Colonic mucosa (tissue), 4 donors: ENCODE results near the gene KDM4C. TPM values are rescaled to one million over a fixed set of nuclear protein-coding genes. Genes with fewer than 3 reads are reported as not detected.
A peak's percentile ranks its signal among the peaks of the same experiment; 100 is the strongest.

Source experiments
- DNase-seq: peaks from one replicate; pipeline ENCODE4 v3.0.0-alpha.2; 2020
- H3K27ac ChIP-seq: fragments of 200-600 bp; one replicate; pipeline ENCODE4 v1.8.0; 2021
- H3K27me3 ChIP-seq: fragments of 200-600 bp; one replicate; pipeline ENCODE4 v1.8.0; 2021
- H3K36me3 ChIP-seq: fragments of 200-600 bp; one replicate; pipeline ENCODE4 v1.8.0; 2021
- H3K4me1 ChIP-seq: fragments of 200-600 bp; one replicate; pipeline ENCODE4 v1.8.0; 2021; ENCODE audit warnings: mild to moderate bottlenecking
- H3K4me3 ChIP-seq: fragments of 200-600 bp; one replicate; pipeline ENCODE4 v1.8.0; 2021
- H3K9ac ChIP-seq, 2 donors: one replicate each; pipeline ENCODE4 v1.7.0; 2013; ENCODE audit warnings: control low read depth in 2 of 2, low read depth in 2 of 2, low read length in 2 of 2
- H3K9me3 ChIP-seq: fragments of 200-600 bp; one replicate; pipeline ENCODE4 v1.8.0; 2021
- CTCF ChIP-seq: fragments of 200-600 bp; IDR thresholded peaks from one replicate; pipeline ENCODE4 v1.8.0; 2022; ENCODE audit warnings: antibody characterized with exemption, mild to moderate bottlenecking
- intact Hi-C: fragments of 100-400 bp; cut with DNase I; formaldehyde crosslinking; loops from one replicate; pipeline ENCODE4 v1.14.1; 2022
- total RNA-seq, 2 donors: library from RNA; stranded (reverse); fragmentation: NEBNext Ultra II Directional in 1 of 2; extraction: Animal tissue kit (Norgen Biotek cat#: 25700) in 1 of 2; gene quantifications; one replicate each; pipeline ENCODE4 v1.2.1, GENCODE V29; 2021
- donor health status: healthy.
- donor health status: DM: no; HTN: no; CAD: no.
- donor health status: DM: no; HTN: no; CAD: no.

KDM4C gene
- total RNA-seq, 2 donors from 2014 or later = 37.3 to 42.0 TPM

- Histone ChIP-seq H3K9ac (no peak overlapping the region), H3K27me3 (no peaks in the 10 kb centered on the region), H3K4me3 (no peak overlapping the region), H3K9me3 (no peaks in the 10 kb centered on the region), H3K27ac (no peak overlapping the region), H3K36me3 (no peaks in the 10 kb centered on the region), H3K4me1 (peaks cover under 1% of the 10 kb centered on the region)
- no peak for DNase-seq
- intact Hi-C loops = no loop called here
- TF ChIP-seq CTCF = no peak
Observed at GRCh38 chr9:7144265-7145046, 386.7 kb downstream of the KDM4C start.

DNA sequence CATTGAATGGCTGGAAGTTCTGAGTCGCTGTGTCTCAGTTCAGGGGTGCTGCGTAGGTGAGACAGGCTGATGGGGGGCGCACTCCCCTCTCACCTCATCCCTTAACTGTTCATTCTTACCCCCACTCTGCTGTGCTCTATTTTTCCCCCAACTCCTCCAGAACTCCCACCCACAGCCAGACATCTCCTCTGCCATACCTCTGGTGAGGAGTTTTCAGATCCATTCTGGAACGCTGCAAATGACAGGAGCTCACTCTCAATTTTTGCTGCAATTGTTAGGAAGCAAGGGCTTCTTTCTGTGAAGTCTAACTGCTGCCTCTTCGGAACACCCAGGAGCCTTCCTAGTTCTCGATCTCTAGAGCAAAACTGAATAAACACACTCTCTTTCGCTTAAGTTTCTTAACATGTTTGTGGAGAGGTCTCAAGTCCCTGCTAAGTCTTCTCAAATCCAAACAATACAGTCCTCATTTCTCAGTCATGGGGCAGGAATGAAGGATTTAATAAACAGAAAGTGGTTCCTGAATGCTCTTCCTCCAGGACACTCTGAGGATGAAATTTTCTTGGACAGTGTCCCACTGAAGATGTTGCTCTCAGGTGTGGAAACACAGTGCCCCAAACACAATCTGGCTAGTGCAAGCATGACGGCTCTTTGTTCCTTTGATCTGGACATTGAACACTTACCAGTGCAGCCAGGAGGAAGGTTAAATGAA, 387.7 kb downstream of the KDM4C start:
- no peak for TF ChIP-seq CTCF
- Histone ChIP-seq H3K27ac (no peak overlapping the region), H3K9ac (no peak overlapping the region), H3K27me3 (no peaks in the 10 kb centered on the region), H3K9me3 (no peaks in the 10 kb centered on the region), H3K4me3 (no peak overlapping the region), H3K36me3 (no peaks in the 10 kb centered on the region), H3K4me1 (peaks cover 6% of the 10 kb centered on the region)
- no peak for DNase-seq
- intact Hi-C loops = no loop called here

DNA sequence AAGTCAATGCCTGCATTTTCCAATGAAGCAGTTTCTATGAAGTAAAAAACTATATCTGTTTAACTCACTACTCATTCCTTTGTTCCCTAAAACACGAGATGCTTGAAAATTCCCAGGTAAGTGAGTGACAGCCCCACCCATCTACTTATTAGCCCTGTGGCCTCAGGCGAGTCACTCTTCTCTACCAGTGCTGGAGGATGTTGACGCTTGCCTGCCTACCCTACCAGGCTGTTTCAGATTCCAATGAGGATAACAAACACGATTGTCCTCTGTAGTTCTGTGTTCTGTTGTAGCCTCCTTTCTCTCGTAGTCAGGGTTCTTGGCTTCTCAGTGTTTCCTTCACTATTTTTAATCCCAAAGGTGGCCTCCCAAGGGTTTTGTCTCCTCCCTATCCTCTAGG, 388.8 kb downstream of the KDM4C start:
- H3K4me1 ChIP-seq = peaks cover 6% of the 10 kb centered on the region
- TF ChIP-seq CTCF = no peak
- intact Hi-C loops = no loop called here
- no peaks in the 10 kb centered on the region for H3K27me3 ChIP-seq
- H3K9me3 ChIP-seq = no peaks in the 10 kb centered on the region
- no peak overlapping the region for H3K9ac ChIP-seq
- no peak for DNase-seq
- no peak overlapping the region for H3K27ac ChIP-seq
- no peak overlapping the region for H3K4me3 ChIP-seq
- no peaks in the 10 kb centered on the region for H3K36me3 ChIP-seq

- no peak for TF ChIP-seq CTCF
- Histone ChIP-seq H3K4me3 (no peak overlapping the region), H3K9me3 (no peaks in the 10 kb centered on the region), H3K36me3 (no peaks in the 10 kb centered on the region), H3K9ac (peak overlapping the region in 1 of 2 donors; percentile 5), H3K27ac (peak overlapping the region; percentile 23), H3K4me1 (peaks cover 6% of the 10 kb centered on the region), H3K27me3 (no peaks in the 10 kb centered on the region)
- intact Hi-C loops = no loop called here
- DNase-seq = no peak
Observed at GRCh38 chr9:7147121-7148090, 389.6 kb downstream of the KDM4C start.

- Histone ChIP-seq H3K27ac (no peak overlapping the region), H3K4me1 (peaks cover 6% of the 10 kb centered on the region), H3K27me3 (no peaks in the 10 kb centered on the region), H3K9me3 (no peaks in the 10 kb centered on the region), H3K4me3 (no peak overlapping the region), H3K36me3 (no peaks in the 10 kb centered on the region), H3K9ac (no peak overlapping the region)
- no peak for DNase-seq
- TF ChIP-seq CTCF = no peak
- intact Hi-C loops = no loop called here
Observed at GRCh38 chr9:7148243-7148765, 390.5 kb downstream of the KDM4C start.
